HepG2 (cell line): ENCODE measurements around the gene DENND5B. TPM values are rescaled to one million over a fixed set of nuclear protein-coding genes. Genes with fewer than 3 reads are reported as not detected.

Experiments
- ARNTL ChIP-seq: sonication (generic); formaldehyde crosslinking; IDR thresholded peaks from 2 replicates; pipeline ENCODE4 v1.4.0; 2020; ENCODE audit warnings: mild to moderate bottlenecking, missing genetic modification reagents
- NRL ChIP-seq: sonication (generic); formaldehyde crosslinking; IDR thresholded peaks from 2 replicates; pipeline ENCODE4 v1.5.0; 2020; ENCODE audit warnings: missing genetic modification reagents, mild to moderate bottlenecking, moderate library complexity, borderline replicate concordance
- SMYD3 ChIP-seq: sonication (generic); formaldehyde crosslinking; IDR thresholded peaks from 2 replicates; pipeline ENCODE4 v1.8.1; 2023; ENCODE audit warnings: mild to moderate bottlenecking, missing genetic modification reagents
- ZNF331 ChIP-seq: sonication (generic); formaldehyde crosslinking; IDR thresholded peaks from 2 replicates; pipeline ENCODE4 v1.4.0; 2020; ENCODE audit warnings: missing genetic modification reagents
- ZNF382 ChIP-seq: sonication (generic); formaldehyde crosslinking; IDR thresholded peaks from 2 replicates; pipeline ENCODE4 v1.5.0; 2020; ENCODE audit warnings: missing genetic modification reagents, mild to moderate bottlenecking, borderline replicate concordance
- ZNF747 ChIP-seq: sonication (generic); formaldehyde crosslinking; IDR thresholded peaks from 2 replicates; pipeline ENCODE4 v1.8.1; 2023; ENCODE audit warnings: missing genetic modification reagents, mild to moderate bottlenecking, borderline replicate concordance
- ZNF781 ChIP-seq: sonication (generic); formaldehyde crosslinking; IDR thresholded peaks from 2 replicates; pipeline ENCODE4 v1.5.1; 2020; ENCODE audit warnings: borderline replicate concordance, mild to moderate bottlenecking, missing genetic modification reagents; ENCODE audit errors: not compliant biosample characterization
- polyA plus RNA-seq, 8 experiments: library from polyadenylated mRNA; depleted of rRNA in 3 of 8; stranded (reverse) in 7 of 8; unstranded in 1 of 8; fragments of >200 nt; fragmentation: Illumina TruSeq in 4 of 8; extraction: Trizol in 4 of 8; gene quantifications; 2 replicates each; pipeline versions ENCODE4 v1.2.1 to v1.2.3, GENCODE V29; 2011 to 2016; ENCODE audit warnings: low read depth in 4 of 8, missing spikeins in 1 of 8, mixed read lengths in 1 of 8; ENCODE audit not compliant: insufficient read depth in 1 of 8
- total RNA-seq, 5 experiments: library from RNA; depleted of rRNA; stranded (reverse); fragments of >200 nt; fragmentation: Illumina TruSeq; extraction: Trizol; gene quantifications; 2 replicates each; pipeline ENCODE4 v1.2.3, GENCODE V29; 2016; ENCODE audit warnings: low read depth in 1 of 5
- TF ChIP-seq, protein P1 (sequence below): sonication (generic); formaldehyde crosslinking; IDR thresholded peaks from 2 replicates; pipeline ENCODE4 v1.4.0; 2020; ENCODE audit warnings: missing genetic modification reagents
- TF ChIP-seq, protein P2 (sequence below): sonication (generic); formaldehyde crosslinking; IDR thresholded peaks from 2 replicates; pipeline ENCODE4 v1.5.1; 2020; ENCODE audit warnings: missing genetic modification reagents, mild to moderate bottlenecking, borderline replicate concordance
- TF ChIP-seq, protein P3 (sequence below): sonication (generic); formaldehyde crosslinking; IDR thresholded peaks from 2 replicates; pipeline ENCODE4 v1.8.0; 2022; ENCODE audit warnings: mild to moderate bottlenecking, missing genetic modification reagents, moderate library complexity
- TF ChIP-seq, protein P4 (sequence below): sonication (generic); formaldehyde crosslinking; IDR thresholded peaks from 2 replicates; pipeline ENCODE4 v1.5.0; 2020; ENCODE audit warnings: missing genetic modification reagents, mild to moderate bottlenecking, borderline replicate concordance

The DENND5B gene
- total and polyA plus RNA-seq, 2 of the 13 experiments (the other 11 are each of a cell fraction or from before 2014, with no cell fraction given), result 14.7 to 18.7 TPM

DNA sequence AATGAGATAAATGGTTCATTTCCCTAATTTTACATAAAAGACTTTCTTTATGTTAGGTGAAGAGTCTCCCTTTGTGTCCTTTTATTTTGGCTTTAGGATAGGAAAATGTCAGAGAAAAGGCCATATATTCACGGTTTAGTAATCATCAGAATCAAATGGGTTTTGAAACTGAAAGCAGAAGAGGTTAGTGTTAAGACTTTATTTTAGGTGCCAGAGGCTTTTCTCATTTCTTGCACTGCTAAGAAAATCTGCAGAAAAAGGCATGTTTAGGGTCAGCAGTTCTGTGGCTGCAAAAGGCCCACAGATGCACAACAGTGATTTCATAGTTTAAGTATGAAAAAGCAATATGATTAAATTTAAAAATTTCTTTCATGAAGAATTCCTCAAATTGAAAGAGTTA lies 184.6 kb downstream of the DENND5B start (continued):
- TF ChIP-seq, protein P1, sequence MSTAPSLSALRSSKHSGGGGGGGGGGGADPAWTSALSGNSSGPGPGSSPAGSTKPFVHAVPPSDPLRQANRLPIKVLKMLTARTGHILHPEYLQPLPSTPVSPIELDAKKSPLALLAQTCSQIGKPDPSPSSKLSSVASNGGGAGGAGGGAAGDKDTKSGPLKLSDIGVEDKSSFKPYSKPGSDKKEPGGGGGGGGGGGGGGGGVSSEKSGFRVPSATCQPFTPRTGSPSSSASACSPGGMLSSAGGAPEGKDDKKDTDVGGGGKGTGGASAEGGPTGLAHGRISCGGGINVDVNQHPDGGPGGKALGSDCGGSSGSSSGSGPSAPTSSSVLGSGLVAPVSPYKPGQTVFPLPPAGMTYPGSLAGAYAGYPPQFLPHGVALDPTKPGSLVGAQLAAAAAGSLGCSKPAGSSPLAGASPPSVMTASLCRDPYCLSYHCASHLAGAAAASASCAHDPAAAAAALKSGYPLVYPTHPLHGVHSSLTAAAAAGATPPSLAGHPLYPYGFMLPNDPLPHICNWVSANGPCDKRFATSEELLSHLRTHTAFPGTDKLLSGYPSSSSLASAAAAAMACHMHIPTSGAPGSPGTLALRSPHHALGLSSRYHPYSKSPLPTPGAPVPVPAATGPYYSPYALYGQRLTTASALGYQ, result no peak
- TF ChIP-seq ZNF747 (CRISPR knock-in tag), result no peak
- no peak for TF ChIP-seq ZNF331 (CRISPR knock-in tag)
- no peak for TF ChIP-seq SMYD3 (CRISPR knock-in tag)
- no peak for TF ChIP-seq ZNF382 (CRISPR knock-in tag)
- TF ChIP-seq ARNTL (CRISPR knock-in tag), result no peak
- TF ChIP-seq, protein P2, sequence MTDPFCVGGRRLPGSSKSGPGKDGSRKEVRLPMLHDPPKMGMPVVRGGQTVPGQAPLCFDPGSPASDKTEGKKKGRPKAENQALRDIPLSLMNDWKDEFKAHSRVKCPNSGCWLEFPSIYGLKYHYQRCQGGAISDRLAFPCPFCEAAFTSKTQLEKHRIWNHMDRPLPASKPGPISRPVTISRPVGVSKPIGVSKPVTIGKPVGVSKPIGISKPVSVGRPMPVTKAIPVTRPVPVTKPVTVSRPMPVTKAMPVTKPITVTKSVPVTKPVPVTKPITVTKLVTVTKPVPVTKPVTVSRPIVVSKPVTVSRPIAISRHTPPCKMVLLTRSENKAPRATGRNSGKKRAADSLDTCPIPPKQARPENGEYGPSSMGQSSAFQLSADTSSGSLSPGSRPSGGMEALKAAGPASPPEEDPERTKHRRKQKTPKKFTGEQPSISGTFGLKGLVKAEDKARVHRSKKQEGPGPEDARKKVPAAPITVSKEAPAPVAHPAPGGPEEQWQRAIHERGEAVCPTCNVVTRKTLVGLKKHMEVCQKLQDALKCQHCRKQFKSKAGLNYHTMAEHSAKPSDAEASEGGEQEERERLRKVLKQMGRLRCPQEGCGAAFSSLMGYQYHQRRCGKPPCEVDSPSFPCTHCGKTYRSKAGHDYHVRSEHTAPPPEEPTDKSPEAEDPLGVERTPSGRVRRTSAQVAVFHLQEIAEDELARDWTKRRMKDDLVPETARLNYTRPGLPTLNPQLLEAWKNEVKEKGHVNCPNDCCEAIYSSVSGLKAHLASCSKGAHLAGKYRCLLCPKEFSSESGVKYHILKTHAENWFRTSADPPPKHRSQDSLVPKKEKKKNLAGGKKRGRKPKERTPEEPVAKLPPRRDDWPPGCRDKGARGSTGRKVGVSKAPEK, result no peak
- TF ChIP-seq, protein P3, sequence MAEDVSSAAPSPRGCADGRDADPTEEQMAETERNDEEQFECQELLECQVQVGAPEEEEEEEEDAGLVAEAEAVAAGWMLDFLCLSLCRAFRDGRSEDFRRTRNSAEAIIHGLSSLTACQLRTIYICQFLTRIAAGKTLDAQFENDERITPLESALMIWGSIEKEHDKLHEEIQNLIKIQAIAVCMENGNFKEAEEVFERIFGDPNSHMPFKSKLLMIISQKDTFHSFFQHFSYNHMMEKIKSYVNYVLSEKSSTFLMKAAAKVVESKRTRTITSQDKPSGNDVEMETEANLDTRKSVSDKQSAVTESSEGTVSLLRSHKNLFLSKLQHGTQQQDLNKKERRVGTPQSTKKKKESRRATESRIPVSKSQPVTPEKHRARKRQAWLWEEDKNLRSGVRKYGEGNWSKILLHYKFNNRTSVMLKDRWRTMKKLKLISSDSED (CRISPR knock-in tag), result no peak
- TF ChIP-seq NRL, result no peak
- no peak for TF ChIP-seq ZNF781 (CRISPR knock-in tag)
- TF ChIP-seq, protein P4, sequence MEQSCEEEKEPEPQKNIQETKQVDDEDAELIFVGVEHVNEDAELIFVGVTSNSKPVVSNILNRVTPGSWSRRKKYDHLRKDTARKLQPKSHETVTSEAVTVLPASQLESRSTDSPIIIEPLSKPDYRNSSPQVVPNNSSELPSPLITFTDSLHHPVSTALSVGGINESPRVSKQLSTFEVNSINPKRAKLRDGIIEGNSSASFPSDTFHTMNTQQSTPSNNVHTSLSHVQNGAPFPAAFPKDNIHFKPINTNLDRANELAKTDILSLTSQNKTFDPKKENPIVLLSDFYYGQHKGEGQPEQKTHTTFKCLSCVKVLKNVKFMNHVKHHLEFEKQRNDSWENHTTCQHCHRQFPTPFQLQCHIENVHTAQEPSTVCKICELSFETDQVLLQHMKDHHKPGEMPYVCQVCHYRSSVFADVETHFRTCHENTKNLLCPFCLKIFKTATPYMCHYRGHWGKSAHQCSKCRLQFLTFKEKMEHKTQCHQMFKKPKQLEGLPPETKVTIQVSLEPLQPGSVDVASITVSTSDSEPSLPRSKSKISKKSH (CRISPR knock-in tag), result no peak
